Right lobe of liver (tissue), 6 donors: ENCODE data around the gene COL18A1. TPM values are rescaled to one million over a fixed set of nuclear protein-coding genes. Genes with fewer than 3 reads are reported as not detected.
A peak's percentile ranks its signal among the peaks of the same experiment; 100 is the strongest.

ENCODE experiments used
- ATAC-seq, 4 donors: fragments of 200-7000 bp; cut with Tn5 transposase; one replicate each; pipeline ENCODE4 v1.9.1; 2020; ENCODE audit warnings: mild to moderate bottlenecking in 4 of 4, moderate library complexity in 4 of 4
- DNase-seq, 3 donors: peaks; one replicate each; pipeline ENCODE4 v3.0.0-alpha.2; 2020
- H3K27ac ChIP-seq, 3 donors: fragments of 200-600 bp; one replicate each; pipeline ENCODE4 v1.8.0; 2022
- H3K27me3 ChIP-seq, 2 donors: fragments of 200-600 bp; one replicate each; pipeline ENCODE4 v1.8.0; 2022
- H3K36me3 ChIP-seq, 4 donors: fragments of 200-600 bp; sonication (generic) in 1 of 4; one replicate each; pipeline versions ENCODE4 v1.5.1 to v1.8.0; 2017 to 2022; ENCODE audit warnings: control low read depth in 1 of 4
- H3K4me1 ChIP-seq, 4 donors: fragments of 200-600 bp; sonication (generic) in 1 of 4; one replicate each; pipeline versions ENCODE4 v1.5.1 to v1.8.0; 2017 to 2022; ENCODE audit warnings: control low read depth in 1 of 4
- H3K4me3 ChIP-seq, 3 donors: fragments of 200-600 bp; one replicate each; pipeline ENCODE4 v1.8.0; 2022
- H3K9me3 ChIP-seq, 4 donors: fragments of 200-600 bp; sonication (generic) in 1 of 4; one replicate each; pipeline versions ENCODE4 v1.5.1 to v1.8.0; 2017 to 2022; ENCODE audit warnings: control low read depth in 1 of 4
- CTCF ChIP-seq, 4 donors: fragments of 200-600 bp in 3 of 4; fragments of 450-650 bp in 1 of 4; IDR thresholded peaks; one replicate each; pipeline versions ENCODE4 v1.5.1 to v1.8.0; 2016 to 2022; ENCODE audit warnings: antibody characterized with exemption in 4 of 4, mild to moderate bottlenecking in 2 of 4
- POLR2A ChIP-seq: fragments of 450-650 bp; IDR thresholded peaks from one replicate; pipeline ENCODE4 v1.6.1; 2017; ENCODE audit warnings: antibody characterized with exemption, mild to moderate bottlenecking
- WGBS: methylation state at CpG from one replicate; pipeline ENCODE4 v1.1.6; 2018; ENCODE audit warnings: low coverage, low lambda C conversion rate; ENCODE audit not compliant: insufficient coverage; ENCODE audit errors: missing lambda C conversion rate; 5-methylcytosine and 5-hydroxymethylcytosine counted together
- intact Hi-C, 2 donors: fragments of 100-400 bp; cut with DNase I; formaldehyde crosslinking; loops; one replicate each; pipeline versions ENCODE4 v1.11.2 to v1.14.1; 2022
- total RNA-seq, 6 experiments: library from RNA; depleted of rRNA in 2 of 6; stranded (reverse); fragments of >200 nt in 2 of 6; fragmentation: NEBNext Ultra II Directional in 3 of 6; extraction: Animal tissue kit (Norgen Biotek cat#: 25700) in 3 of 6; gene quantifications; one replicate each; pipeline versions ENCODE4 v1.1.0 to v1.2.4, GENCODE V29; 2016 to 2023
- donor health status: DM: no; HTN: yes; CAD: no.
- donor health status: DM: no; HTN: no; CAD: no.
- donor health status: DM: no; HTN: no; CAD: no.
- donor health status: DM: no; HTN: yes; CAD: no.
- donor health status: DM: no; HTN: yes; CAD: no.

Gene COL18A1
- total RNA-seq, 6 experiments from 2014 or later, result 261 to 487 (median 297) TPM

DNA sequence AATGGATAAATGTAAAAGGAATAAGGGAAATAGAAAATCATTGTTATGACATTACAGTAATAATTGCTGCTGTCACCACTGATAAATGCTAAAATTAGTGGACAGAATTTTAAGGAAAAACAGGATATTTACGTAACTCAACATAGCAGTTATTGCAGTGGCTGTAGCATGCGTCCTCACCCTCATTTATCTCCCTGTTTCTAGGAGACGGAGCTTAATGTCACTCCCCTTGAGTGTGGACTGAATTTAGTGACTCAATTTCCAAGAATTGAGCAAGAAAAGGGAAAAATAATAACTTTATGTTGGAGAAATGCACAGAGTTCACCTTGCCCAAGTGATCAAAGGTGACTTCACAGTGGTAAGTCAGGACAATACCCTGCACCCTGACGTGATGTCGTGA lies 33.3 kb upstream of the COL18A1 start:
- Histone ChIP-seq H3K27ac (no peak overlapping the region), H3K9me3 (no peaks in the 10 kb centered on the region), H3K36me3 (no peaks in the 10 kb centered on the region), H3K4me3 (no peak overlapping the region), H3K4me1 (no peaks in the 10 kb centered on the region), H3K27me3 (no peaks in the 10 kb centered on the region)
- no peak for ATAC-seq
- no peak for TF ChIP-seq CTCF (IDR thresholded peaks at IDR 0.05)
- no peak for TF ChIP-seq POLR2A
- DNase-seq, result no peak
- WGBS, result 78% methylated on average over 3 of the region's 5 CpGs
- intact Hi-C loops, result no loop called here

GRCh38 chr21:45372732-45373355 lies 32.1 kb upstream of the COL18A1 start:
- Histone ChIP-seq H3K27ac (no peak overlapping the region), H3K4me3 (no peak overlapping the region), H3K27me3 (no peaks in the 10 kb centered on the region), H3K36me3 (no peaks in the 10 kb centered on the region), H3K4me1 (no peaks in the 10 kb centered on the region), H3K9me3 (no peaks in the 10 kb centered on the region)
- intact Hi-C loops, result no loop called here
- 87% methylated on average over 7 of the region's 7 CpGs for WGBS
- DNase-seq, result peak in 1 of 3 donors; percentile 26
- ATAC-seq, result no peak
- no peak for TF ChIP-seq CTCF (IDR thresholded peaks at IDR 0.05)
- no peak for TF ChIP-seq POLR2A

- ATAC-seq (peak in 2 of 4 donors; percentile 13 to 21), DNase-seq (peak; percentile 13 to 35 (median 21))
- Histone ChIP-seq H3K4me3 (no peak overlapping the region), H3K9me3 (no peaks in the 10 kb centered on the region), H3K4me1 (no peaks in the 10 kb centered on the region), H3K27me3 (no peaks in the 10 kb centered on the region), H3K36me3 (no peaks in the 10 kb centered on the region), H3K27ac (no peak overlapping the region)
- intact Hi-C loops, result no loop called here
- TF ChIP-seq POLR2A (no peak), CTCF (IDR thresholded peaks at IDR 0.05) (no peak)
- WGBS, result no CpG with 5 or more reads among the region's 15 CpGs
These were observed 30.8 kb upstream of the COL18A1 start for GRCh38 chr21:45373991-45374816.

DNA sequence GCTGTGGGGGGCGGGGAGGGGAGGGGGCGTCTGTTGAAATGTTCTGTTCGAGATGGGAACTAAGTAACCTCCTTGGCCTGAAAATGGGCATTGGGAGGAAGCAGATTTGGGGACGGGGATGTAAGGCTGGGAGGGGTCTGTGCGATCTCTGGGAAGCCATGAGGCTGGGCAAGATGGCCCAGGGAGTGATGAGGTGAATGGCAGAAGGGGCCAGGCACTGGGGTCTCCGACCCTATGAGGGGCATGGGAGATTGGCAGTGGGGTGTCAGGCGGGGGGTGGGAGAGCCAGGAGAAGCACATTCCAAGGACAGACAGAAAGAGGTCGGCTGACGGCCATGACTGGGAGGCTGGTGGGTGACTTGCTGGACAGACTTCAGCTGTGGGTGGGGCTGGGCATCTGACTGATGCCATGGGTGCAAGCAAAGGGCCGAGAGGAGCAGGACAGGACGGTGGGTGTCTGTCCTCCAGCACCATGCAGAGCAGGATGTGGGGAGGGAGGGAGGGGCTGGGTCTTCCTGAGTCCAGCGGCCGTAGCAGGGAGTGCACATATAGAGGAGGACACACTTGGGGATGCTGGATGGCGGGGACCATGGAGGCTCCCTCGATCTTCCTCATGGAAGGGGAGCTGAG lies 30.0 kb upstream of the COL18A1 start:
- intact Hi-C loops, result no loop called here
- H3K36me3 ChIP-seq, result no peaks in the 10 kb centered on the region
- WGBS, result 62% methylated on average over 13 of the region's 15 CpGs
- H3K9me3 ChIP-seq, result no peaks in the 10 kb centered on the region
- no peaks in the 10 kb centered on the region for H3K4me1 ChIP-seq
- no peaks in the 10 kb centered on the region for H3K27me3 ChIP-seq
- H3K27ac ChIP-seq, result no peak overlapping the region
- ATAC-seq (no peak), DNase-seq (peak; percentile 19 to 43 (median 36))
- no peak overlapping the region for H3K4me3 ChIP-seq
- TF ChIP-seq CTCF (IDR thresholded peaks at IDR 0.05) (no peak), POLR2A (no peak)
